Raji (cell line): ENCODE data around the gene CLRN1.

ENCODE experiments used
- POLR2A ChIP-seq: IDR thresholded peaks from 2 replicates; pipeline ENCODE4 v1.6.1; 2011; ENCODE audit warnings: low read depth, low read length, control low read depth; ENCODE audit not compliant: insufficient read depth

CLRN1 gene

GRCh38 chr3:150951923-150952322 lies 20.6 kb downstream of the CLRN1 start:
- no peak for TF ChIP-seq POLR2A

GRCh38 chr3:150945226-150946032 lies 27.1 kb downstream of the CLRN1 start:
- no peak for TF ChIP-seq POLR2A

GRCh38 chr3:150942221-150942620 lies 30.3 kb downstream of the CLRN1 start:
- no peak for TF ChIP-seq POLR2A

- TF ChIP-seq POLR2A: no peak
These were observed 35.8 kb downstream of the CLRN1 start for GRCh38 chr3:150936693-150937092.

- no peak for TF ChIP-seq POLR2A
These were observed 39.0 kb downstream of the CLRN1 start for GRCh38 chr3:150933473-150933995.

GRCh38 chr3:150931745-150932144 lies 40.8 kb downstream of the CLRN1 start:
- TF ChIP-seq POLR2A: no peak

- no peak for TF ChIP-seq POLR2A
These were observed 41.7 kb downstream of the CLRN1 start for GRCh38 chr3:150930839-150931238.

- no peak for TF ChIP-seq POLR2A
These were observed 44.3 kb downstream of the CLRN1 start for GRCh38 chr3:150928234-150928633.

- no peak for TF ChIP-seq POLR2A
These were observed 46.2 kb downstream of the CLRN1 start for GRCh38 chr3:150926328-150926727.

- TF ChIP-seq POLR2A: no peak
These were observed 46.8 kb downstream of the CLRN1 start for GRCh38 chr3:150925751-150926201.

- no peak for TF ChIP-seq POLR2A
These were observed 49.9 kb downstream of the CLRN1 start for GRCh38 chr3:150922611-150923010.

GRCh38 chr3:150921209-150921608 lies 51.3 kb downstream of the CLRN1 start:
- TF ChIP-seq POLR2A: no peak

- no peak for TF ChIP-seq POLR2A
These were observed 52.3 kb downstream of the CLRN1 start for GRCh38 chr3:150920236-150920635.

GRCh38 chr3:150917951-150918350 lies 54.6 kb downstream of the CLRN1 start:
- TF ChIP-seq POLR2A: no peak

- TF ChIP-seq POLR2A: no peak
These were observed 59.2 kb downstream of the CLRN1 start for GRCh38 chr3:150913133-150913922.

- TF ChIP-seq POLR2A: no peak
These were observed 60.0 kb downstream of the CLRN1 start for GRCh38 chr3:150912501-150912900.
